Erythroblast (primary cell): Measurements from ENCODE around the gene NRXN3.

Experiments
- DNase-seq, 2 experiments: peaks; one replicate each; lab custom pipeline; 2025; lab: John Stamatoyannopoulos, UW
- GATA1 ChIP-seq: IDR thresholded peaks from 2 replicates; pipeline ENCODE4 v1.6.1; 2011; ENCODE audit warnings: low read depth, mild to moderate bottlenecking, control low read depth, low read length, moderate library complexity
- POLR2A ChIP-seq: IDR thresholded peaks from 2 replicates; pipeline ENCODE4 v1.6.1; 2011; ENCODE audit warnings: mild to moderate bottlenecking, low read length

Gene NRXN3

GRCh38 chr14:78885884-78886283 is 715.7 kb downstream of the NRXN3 start:
- DNase-seq: no peak

GRCh38 chr14:78897443-78897842 is 727.3 kb downstream of the NRXN3 start:
- DNase-seq: no peak
- TF ChIP-seq GATA1 (no peak), POLR2A (no peak)

More at GRCh38 chr14:78885884-78886283, 715.7 kb downstream of the NRXN3 start:
- TF ChIP-seq GATA1: no peak
- TF ChIP-seq POLR2A: no peak

- DNase-seq: peak; percentile 25 to 55
- no peak for TF ChIP-seq GATA1
- TF ChIP-seq POLR2A: no peak
These were observed 731.9 kb downstream of the NRXN3 start for GRCh38 chr14:78902010-78902623.

- no peak for DNase-seq
- TF ChIP-seq POLR2A (no peak), GATA1 (no peak)
These were observed 733.9 kb downstream of the NRXN3 start for GRCh38 chr14:78904094-78904493.

- no peak for TF ChIP-seq GATA1
- TF ChIP-seq POLR2A: no peak
These were observed 747.3 kb downstream of the NRXN3 start for GRCh38 chr14:78917462-78917861.

GRCh38 chr14:78921856-78922255 is 751.7 kb downstream of the NRXN3 start:
- DNase-seq: no peak
- TF ChIP-seq GATA1 (no peak), POLR2A (no peak)

More at GRCh38 chr14:78917462-78917861, 747.3 kb downstream of the NRXN3 start:
- no peak for DNase-seq

- DNase-seq: no peak
- TF ChIP-seq POLR2A (no peak), GATA1 (no peak)
These were observed 757.1 kb downstream of the NRXN3 start for GRCh38 chr14:78927261-78927660.

GRCh38 chr14:78933166-78933565 is 763.0 kb downstream of the NRXN3 start:
- TF ChIP-seq GATA1: no peak
- TF ChIP-seq POLR2A: no peak
- no peak for DNase-seq

- peak; percentile 3 to 31 for DNase-seq
- no peak for TF ChIP-seq POLR2A
- TF ChIP-seq GATA1: no peak
These were observed 763.9 kb downstream of the NRXN3 start for GRCh38 chr14:78933948-78934524.

GRCh38 chr14:78946949-78947348 is 776.8 kb downstream of the NRXN3 start:
- no peak for DNase-seq
- TF ChIP-seq GATA1 (no peak), POLR2A (no peak)

- no peak for TF ChIP-seq POLR2A
- no peak for TF ChIP-seq GATA1
- no peak for DNase-seq
These were observed 777.5 kb downstream of the NRXN3 start for GRCh38 chr14:78947681-78948080.

GRCh38 chr14:78950649-78951048 is 780.5 kb downstream of the NRXN3 start:
- no peak for DNase-seq
- TF ChIP-seq GATA1 (no peak), POLR2A (no peak)

- no peak for TF ChIP-seq POLR2A
- no peak for TF ChIP-seq GATA1
- DNase-seq: no peak
These were observed 781.4 kb downstream of the NRXN3 start for GRCh38 chr14:78951602-78952001.

- TF ChIP-seq GATA1 (no peak), POLR2A (no peak)
- DNase-seq: peak; percentile 31 to 66
These were observed 789.6 kb downstream of the NRXN3 start for GRCh38 chr14:78959674-78960264.
